Hematopoietic multipotent progenitor cell treated with erythropoietin and hydrocortisone succinate and interleukin-3 and kit ligand, for 4 days (in vitro differentiated cells): ENCODE measurements around the gene NSFL1C.

Source experiments
- DNase-seq: peaks from one replicate; pipeline ENCODE4 v3.0.0-alpha.2; 2015

NSFL1C gene

DNA sequence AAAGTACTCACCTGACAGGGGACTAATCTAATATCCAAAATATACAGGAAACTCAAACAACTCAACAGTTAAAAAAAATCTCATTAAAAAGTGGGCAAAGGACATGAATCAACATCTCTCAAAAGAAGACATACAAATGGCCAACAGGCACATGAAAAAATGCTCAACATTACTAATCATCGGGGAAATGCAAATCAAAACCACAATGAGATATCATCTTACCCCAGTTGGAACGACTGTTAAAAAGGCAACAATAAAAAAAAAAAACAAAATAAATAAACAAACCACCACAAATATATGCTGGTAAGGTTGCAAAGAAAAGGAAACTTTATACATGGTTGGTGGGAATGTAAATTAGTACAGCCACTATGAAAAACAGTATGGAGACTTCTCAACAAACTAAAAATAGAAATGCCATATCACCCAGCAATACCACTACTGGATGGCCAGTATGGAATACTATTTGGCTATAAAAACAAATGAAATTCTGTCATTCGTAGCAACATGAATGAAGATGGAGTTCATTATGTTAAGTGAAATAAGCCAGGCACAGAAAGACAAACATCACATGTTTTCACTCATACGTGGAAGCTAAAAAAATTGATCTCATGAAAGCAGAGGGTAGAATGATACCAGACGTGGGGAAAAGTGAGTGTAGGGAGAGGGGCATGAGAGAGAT is 17.9 kb upstream of the NSFL1C start:
- no peak for DNase-seq

DNA sequence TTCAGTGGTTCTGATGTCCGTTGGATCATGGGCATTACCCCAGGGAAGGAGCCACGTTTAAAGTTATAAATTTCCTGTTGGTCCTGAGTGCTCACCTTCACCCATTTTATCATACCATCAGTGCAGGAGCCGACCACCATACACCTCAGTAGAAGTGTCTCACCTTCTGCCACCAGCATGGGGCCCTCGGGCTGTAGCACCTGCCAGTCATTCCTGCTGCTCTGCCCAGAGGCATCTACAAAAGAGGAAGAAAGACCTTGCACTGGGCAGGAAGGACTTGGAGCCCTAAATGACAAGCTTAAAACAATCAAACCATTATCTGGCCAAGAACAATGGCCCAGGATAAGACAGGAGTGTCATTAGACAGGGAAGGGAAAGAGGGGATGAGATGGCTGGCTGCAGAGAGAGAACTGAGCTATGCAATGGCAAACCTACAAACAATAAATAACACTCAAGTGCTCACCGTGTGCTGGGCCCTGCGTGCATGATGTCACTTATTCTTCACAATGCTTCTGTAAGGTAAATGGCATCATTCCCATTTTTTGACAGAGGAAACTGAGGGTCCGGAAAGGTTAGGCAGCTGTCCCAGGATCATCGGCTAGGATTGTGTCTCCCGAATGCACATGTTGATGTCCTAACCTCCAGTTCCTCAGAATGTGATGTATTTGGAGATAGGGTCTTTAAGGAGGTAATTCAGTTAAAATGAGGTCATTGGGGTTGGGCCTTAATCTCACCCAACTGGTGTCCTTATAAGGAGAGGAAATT is 13.4 kb upstream of the NSFL1C start:
- no peak for DNase-seq

DNA sequence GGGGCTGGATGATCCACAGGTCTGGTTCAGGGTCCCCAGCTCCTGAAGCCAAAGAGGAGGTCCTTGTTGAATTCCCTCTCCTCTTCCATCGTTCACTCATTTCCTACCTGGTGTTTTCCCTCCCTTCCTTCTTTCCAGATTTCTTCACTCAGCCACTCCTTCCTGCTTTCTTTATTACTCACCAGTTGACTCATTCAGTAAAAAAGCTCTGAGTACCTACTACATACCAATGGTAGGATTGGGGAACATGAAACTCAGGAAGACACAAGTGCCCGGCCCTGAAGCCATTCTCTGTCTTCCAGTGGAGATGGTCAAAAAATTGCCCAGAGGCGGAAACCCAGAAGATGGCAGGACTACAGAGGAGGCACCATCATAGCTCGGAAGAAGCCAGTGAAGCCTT is 11.9 kb upstream of the NSFL1C start:
- DNase-seq: no peak

DNA sequence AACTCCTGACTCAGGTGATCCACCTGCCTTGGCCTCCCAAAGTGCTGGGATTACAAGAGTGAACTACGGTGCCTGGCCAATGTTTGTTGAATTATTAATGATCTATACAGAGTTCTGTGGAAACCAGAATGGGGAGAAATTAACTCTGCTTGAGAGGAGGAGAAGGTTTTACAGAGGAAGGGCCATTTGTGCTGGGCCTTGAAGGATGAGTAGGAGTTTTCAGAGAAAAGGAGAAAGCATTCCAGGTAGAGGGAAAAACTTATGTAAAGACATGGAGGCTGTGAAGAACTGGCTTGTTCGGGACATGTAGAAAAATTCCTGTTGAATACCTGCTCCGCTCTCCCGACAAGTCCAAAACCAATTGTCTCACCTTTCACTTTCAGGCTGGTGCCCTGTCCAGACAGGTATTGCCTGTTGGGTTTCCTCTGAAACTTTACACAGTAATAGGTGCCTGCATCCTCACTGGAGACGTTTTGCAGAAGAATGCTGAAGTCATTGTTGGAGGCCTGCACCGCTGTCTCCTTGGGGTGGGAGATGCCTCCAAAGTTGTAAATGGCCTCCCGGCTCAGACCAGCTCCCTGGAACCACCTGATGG is 11.3 kb upstream of the NSFL1C start:
- no peak for DNase-seq

DNA sequence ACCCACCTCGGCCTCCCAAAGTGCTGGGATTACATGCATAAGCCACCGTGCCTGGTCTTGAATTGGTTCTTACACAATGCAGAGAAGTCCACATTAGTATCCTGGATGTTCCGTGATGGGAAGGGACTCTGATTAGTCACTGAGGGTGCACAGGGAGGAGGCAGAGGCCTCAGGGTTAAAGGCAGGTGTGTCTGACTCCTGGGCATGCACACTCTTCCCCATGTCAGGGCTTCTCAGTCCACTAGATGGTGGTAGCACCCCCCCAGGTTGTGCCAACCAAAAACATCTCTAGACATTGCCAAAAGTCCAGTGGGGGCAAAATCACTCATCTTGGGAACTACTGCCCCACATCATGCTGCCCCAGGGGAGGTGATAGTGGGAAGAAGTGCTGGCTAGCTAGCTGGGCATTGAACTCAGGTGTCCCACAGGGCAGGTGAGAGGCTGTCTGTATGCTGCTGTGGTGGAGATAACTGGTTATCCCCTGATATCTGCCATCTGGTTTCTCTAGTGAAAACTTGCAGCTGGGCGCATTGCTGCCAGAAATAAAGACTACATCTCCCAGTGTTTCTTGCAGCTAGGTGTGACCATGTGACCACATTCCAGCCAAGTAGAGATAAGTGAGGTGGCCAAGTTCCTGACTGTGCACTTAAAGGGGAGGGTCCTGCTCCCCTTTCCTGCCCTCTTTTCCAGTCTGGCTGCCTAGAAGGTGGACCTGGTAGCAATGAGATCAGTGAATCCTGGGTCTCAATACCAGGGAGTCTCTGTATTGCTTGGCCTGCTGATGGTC is 8.4 kb upstream of the NSFL1C start:
- DNase-seq: peak; percentile 57

DNA sequence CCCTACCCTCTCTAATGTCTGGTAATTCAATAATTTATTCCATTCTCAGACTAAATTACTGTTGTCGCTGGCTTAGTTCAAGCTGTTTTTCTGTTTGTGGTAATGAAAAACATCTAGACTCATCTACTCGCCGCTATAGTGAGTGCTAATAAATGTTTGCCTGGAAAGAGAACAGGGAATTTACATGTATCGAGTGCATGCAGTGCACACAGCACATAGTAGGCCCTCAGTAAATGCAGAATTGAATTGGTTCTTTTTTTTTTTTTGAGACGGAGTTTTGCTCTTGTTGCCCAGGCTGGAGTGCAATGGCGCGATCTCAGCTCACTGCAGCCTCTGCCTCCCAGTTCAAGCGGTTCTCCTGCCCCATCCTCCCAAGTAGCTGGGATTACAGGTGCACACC is 7.7 kb upstream of the NSFL1C start:
- no peak for DNase-seq

DNA sequence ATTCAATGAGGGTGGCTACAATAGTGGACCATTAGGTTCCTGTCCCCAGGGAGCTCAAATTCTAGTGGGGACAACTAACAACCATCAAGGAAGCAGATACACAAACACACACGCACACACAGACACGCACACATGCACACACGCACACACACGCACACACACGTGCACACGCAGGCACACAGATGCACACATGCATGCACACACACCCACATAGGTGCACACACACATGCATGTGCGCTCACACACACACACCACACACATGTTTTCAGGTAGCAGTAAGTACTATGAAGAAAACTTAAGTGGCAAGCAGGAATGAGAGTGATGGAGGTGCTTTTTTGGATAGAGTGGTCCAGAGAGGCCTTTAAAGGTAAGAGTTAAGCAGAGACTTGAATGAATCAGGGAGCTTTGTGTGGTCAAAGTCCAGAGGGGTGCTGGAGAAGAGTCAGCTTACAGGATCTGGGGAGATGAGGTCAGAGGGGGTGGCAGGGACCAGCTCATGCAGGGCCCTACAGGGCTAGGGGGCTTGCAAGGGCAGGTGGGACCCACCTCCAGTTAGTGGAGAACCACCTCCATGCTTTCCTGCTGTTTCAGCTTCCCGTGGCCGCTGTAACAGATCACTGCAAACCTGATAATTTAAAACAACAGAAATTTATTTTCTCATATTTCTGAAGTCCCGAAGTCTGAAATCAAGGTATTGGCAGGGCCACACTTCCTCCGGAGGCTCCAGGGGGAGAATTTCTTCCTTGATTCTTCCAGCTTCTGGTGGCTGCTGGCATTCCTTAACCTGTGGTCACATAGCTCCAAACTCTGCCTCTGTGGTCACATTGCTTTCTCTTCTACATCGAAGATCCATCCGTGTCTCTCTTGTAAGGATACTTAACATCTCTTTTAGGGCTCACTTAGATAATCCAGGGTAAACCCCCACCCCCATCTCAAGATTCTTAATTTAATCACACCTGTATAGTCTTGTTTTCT is 6.9 kb upstream of the NSFL1C start:
- DNase-seq: no peak

DNA sequence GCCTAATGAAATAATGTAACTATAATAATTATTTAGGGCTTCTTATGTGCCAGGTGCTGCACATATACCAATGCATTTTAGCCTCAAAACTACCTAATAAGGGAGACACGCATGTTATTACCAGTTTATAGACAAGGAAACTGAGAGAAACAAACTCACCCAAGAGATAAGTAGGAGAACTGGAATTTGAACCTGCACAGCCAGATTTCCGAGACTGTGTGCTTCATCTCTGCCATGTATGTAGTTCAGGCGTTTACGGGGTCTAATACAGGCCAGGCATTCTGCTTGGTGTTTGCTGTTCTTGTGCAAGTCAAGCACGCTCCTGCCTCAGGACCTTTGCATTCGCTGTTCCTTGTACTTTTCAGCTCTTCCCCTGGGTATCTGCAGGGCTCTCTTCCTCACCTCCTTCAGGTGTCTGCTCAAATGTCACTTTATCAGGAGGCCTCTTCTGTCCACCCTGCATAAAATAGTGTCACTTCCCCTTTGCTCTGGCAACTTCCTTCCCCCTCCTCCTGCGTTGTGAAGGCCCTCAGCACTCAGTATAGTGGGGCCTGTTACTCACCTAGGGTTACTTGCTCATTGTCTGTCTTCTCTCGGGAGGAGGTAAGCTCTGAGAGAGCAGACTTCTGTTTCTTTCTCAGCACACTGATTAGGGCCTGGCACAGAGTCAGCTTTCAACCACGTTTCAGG is 6.1 kb upstream of the NSFL1C start:
- peak; percentile 68 for DNase-seq

DNA sequence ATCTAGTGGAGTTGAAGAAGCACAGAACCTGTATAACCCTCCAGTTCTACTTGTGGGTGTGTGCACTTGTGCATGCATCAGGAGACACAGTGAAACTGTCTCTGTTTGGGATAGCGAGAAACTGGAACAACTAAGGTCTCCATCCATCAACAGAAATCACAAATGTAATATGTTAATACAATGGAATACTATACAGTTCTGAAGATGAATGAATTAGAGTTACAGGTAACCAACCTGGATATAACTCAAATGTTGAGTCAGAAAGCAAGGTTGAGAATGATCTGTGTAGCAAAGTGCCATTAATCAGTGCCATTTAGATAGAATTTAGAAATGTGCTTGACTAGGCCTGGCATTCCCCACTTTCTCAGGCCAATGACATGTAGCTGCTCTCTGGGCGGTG is 4.6 kb upstream of the NSFL1C start:
- no peak for DNase-seq

DNA sequence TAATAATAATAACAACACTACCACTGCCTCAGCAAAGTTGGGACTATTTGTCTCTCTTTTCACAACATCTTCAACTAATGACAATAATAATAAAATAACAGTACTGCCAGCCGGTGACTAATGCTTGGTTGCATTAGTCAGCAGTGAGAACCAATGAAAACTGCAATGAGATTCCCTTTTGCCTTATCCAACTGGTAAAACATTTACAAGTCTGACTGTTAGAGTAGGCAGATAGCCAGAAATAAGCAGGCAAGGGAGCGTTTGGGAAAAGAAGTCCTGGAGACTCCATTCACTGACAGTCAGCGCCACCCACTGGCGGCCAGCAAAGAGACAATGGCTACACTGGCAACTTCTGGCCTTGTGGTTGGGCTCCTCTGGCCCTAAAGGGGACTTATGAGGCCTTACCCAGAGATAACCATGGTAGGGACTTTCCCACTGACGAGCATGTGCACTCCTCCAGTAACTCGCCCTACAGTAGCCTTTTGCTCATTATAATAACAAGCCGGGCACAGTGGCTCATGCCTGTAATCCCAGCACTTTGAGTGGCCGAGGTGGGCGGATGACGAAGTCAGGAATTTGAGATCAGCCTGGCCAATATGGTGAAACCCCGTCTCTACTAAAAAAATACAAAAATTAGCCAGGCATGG is 3.4 kb upstream of the NSFL1C start:
- peak; percentile 77 for DNase-seq

DNA sequence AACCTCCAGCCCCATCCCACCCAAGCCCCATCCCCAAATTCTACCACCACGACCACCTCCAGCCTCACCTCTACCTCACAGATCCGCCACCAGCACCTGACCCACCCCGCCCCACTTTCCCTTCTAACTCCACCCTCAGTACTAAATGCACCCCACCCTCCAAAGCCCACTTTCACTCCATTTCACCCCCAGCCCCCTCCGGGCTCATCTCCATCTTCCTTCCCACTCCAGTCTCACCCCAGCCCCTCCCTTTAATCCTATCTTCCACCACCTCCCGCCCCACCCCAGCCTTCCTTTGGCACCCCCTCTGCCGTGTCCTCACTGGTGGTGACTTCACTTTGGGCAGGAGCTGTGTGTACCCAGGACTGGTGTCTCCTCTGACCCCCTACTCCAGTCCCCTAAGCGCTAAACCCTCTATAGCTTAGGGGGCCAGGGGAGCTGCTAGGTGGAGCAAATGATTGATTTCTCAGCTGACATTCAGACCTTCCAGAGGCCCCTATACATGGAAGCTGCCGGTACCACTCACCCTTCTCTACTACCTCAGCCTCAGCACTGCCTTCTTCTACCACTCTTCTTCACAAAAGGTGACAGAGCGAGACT is 2.8 kb upstream of the NSFL1C start:
- DNase-seq: no peak

DNA sequence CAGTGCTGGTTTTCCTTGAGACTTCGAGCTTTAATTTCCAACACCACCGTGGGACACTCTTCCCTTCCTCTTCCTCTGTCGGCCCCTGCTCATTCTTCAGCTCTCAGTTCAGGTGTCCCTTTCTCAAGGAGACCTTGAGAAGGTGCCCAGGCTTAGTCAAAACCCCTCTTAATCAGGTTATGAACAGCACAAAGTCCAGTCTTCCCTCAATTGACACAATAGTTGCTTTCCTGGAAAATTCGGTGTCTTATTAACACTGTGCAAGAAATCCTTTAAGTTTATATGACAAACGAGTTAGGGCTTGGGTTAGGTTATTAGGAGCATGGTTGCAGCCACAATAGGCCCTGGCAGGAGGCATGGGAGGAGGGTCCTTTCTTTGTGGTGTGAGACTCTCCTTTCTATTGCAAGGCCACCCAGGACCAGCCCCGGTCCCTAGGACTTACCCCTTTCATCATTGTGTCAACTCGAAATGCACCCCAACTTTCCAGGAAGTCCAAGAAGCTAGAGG is 1.5 kb upstream of the NSFL1C start:
- no peak for DNase-seq

DNA sequence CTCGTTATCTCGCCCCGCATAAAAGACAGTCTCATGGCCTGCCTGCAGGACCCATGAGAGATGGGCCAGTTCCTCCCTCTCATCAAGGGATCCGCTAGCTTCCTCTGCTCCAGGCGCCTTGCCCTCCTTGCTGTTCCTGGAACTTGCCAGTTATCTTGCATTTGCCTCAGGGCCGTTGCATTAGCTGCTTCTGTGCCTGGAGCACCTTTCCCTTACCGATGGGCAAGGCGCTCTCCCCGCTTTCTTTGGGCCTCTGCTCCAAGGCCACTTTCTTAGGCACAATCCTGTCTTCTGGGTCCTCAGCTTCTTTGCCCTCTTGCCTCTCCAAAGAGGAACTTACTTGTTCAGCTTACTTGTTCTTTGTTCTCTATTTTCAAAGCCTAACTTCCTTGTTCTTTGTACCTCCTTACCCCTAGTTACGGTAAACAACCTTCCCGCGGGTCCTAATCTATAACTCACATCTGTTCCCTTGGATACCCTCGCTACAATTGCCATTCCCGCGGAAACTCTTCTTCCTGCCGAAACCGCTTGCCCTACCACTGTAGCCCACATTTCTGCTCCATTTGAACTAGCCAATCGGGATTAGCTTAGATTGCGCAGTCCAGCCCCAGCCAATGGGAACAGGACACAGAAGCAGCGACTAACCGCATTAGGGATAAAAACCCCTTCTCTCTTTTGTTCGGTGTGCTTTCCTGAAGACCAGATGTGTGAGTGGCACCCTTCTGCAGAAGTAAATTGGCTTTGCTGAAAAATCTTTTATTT is 887 bp upstream of the NSFL1C start:
- DNase-seq: peak; percentile 96

DNA sequence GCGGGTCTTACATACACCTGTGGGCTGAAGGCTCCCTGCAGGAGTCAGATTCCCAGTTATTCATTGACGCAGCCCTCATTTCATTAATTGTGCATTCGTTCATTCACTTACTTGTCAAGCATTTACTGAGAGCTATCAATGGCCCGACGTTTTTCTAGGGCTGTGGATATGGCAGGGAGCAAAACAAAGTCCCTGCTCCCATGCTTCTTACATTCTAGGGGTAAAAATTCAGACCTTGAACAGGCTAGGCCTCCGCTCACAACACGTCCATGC is 369 bp upstream of the NSFL1C start:
- DNase-seq: no peak

DNA sequence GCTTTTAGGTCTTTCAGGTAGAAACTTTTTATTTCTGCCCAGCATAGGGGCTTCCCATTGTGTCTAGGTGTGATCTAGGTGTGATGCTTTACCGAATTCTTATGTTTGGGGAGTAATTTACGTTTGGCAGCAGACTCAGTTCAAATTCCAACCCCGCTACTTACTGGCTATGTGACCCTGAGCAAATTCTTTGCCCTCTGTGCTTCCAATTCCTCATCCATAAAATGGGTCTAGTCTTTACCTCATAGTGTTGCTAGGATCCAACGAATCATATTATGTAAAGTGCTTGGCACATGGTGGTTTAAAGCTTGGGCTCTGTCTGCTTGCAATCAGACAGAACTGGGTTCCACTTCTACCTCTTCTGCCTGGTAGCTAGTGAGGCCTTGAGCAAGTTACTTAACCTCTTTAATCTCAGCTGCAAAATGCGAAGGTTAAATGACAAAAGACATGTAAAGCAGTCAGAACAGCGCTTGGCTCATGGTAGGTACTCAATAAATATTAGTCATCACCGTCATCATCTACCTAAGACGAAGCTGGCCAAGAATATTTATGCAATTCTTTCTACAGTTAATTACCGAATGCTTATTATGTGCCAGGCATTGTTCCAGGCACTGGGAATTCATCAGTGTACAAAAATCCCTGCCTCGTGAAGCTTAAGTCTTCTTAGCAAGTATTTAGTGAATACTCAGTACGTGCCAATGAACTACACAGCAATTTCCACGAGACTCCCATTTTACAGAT is 1.0 kb downstream of the NSFL1C start:
- DNase-seq: no peak

DNA sequence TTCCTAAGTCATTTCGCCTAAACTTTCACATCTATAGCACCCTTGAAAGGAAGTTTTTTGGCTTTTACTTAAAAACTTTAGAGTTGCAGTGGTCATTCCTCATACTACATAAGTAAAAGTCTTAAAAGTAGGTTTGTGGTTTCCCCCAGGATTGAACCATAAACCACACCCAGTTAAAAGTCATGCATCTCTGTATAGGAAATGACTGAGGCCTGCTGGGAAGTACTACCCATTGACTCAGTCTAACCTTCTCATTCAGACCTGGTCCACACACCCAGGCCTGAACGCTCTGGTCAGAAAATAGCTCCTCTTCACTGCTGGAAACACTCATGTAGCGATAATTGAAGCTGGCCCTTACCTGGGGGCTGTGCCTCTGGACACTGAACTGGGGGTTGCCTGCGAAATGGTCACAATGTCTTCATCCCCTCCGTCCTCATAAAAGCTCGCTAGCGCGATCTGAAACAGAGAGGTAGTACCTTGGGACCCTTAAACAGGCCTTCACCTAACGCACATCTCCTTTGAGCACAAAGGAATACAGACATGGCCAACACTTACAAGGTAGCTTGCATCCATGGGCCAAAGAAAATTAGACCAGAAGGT is 2.6 kb downstream of the NSFL1C start:
- DNase-seq: peak; percentile 43

DNA sequence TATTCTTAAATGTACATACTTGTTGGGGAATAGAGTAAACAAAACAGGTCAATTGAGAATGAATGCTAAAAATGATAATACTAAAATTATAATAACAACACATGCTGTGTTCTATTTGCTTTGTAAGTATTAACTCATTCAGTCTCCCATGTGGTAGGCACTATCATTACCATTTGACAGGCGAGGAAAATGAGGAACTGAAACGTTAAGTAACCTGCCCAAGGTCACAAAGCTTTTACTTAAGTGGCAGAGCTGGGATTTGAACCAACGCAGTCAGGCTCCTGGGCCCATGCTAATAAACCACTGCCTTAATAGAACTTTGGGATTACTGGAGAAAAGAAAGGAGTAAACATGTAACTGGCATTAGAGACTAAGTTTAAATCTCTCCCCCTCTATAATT is 3.8 kb downstream of the NSFL1C start:
- no peak for DNase-seq

DNA sequence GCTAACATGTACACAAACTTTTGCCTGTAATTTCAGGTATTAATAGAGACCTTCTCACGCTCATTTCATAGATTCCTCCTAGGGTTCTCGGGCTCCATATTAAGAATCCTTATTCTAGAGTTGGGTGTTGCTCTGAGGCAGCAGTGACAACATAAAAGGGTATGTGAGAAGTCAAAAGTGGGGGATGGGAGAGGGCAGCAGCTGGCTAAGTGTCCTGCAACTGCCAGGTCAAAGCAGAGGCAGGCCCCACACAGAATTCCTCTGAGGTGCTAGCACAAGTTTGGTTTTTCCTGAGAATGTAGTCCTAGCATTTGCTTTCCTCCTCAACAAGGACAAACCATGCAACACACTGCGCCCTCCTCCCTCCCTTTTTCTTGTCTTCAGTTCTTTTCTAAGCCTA is 4.6 kb downstream of the NSFL1C start:
- no peak for DNase-seq

DNA sequence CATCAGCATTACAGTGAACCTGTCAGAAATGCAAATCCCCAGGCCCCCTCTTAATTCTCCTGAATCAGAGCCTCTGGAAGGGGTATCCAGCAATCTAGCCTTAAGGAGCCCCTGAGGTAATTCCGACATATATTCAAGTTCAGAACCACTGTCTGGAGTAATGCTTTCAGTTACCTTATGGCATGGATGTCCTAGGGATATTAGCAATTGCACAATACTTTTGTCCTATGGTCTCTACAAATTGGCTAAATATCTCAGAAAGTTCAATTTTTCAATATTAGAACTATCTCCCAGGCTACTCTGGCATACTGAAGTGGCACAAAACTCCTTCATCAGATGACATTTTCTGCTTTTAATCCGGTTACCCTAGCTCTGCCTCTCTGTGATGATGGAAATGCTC is 6.4 kb downstream of the NSFL1C start:
- DNase-seq: no peak
